Astrocyte (in vitro differentiated cells and primary cell): Measurements from ENCODE around the gene PLA2G4A. TPM values are rescaled to one million over a fixed set of nuclear protein-coding genes. Genes with fewer than 3 reads are reported as not detected.

Experiments
- DNase-seq: peaks from one replicate; pipeline ENCODE4 v3.0.0-alpha.2; 2010; ENCODE audit warnings: low read depth
- FAIRE-seq: peaks from 2 replicates; lab custom pipeline; 2011; peaks lifted over from hg19 to GRCh38; lab: Jason Lieb, UNC
- H2AFZ ChIP-seq: 2 replicates; pipeline ENCODE4 v1.6.0; 2012; ENCODE audit warnings: low read depth, low read length, inconsistent platforms
- H3K27ac ChIP-seq: 2 replicates; pipeline ENCODE4 v1.5.1; 2011; ENCODE audit warnings: low read depth, low read length, inconsistent platforms
- H3K27me3 ChIP-seq: 2 replicates; pipeline ENCODE4 v1.6.0; 2011; ENCODE audit warnings: low read length, inconsistent platforms; ENCODE audit not compliant: insufficient read depth
- H3K36me3 ChIP-seq: 2 replicates; pipeline ENCODE4 v1.5.1; 2011; ENCODE audit warnings: low read length, inconsistent platforms; ENCODE audit not compliant: insufficient read depth
- H3K4me1 ChIP-seq: 2 replicates; pipeline ENCODE4 v1.5.1; 2011; ENCODE audit warnings: low read length, inconsistent platforms; ENCODE audit not compliant: insufficient read depth
- H3K4me2 ChIP-seq: 2 replicates; pipeline ENCODE4 v1.6.0; 2012; ENCODE audit warnings: low read length, inconsistent platforms
- H3K4me3 ChIP-seq: 2 replicates; pipeline ENCODE4 v1.5.1; 2011; ENCODE audit warnings: low read depth, mild to moderate bottlenecking, low read length, inconsistent platforms; ENCODE audit not compliant: insufficient read depth
- H3K79me2 ChIP-seq: 2 replicates; pipeline ENCODE4 v1.6.0; 2012; ENCODE audit warnings: mild to moderate bottlenecking, low read length, inconsistent platforms; ENCODE audit not compliant: insufficient read depth
- H3K9ac ChIP-seq: 2 replicates; pipeline ENCODE4 v1.6.0; 2012; ENCODE audit warnings: mild to moderate bottlenecking, low read length, inconsistent platforms
- H3K9me3 ChIP-seq: 2 replicates; pipeline ENCODE4 v1.5.1; 2012; ENCODE audit warnings: low read depth, mild to moderate bottlenecking, low read length, inconsistent platforms; ENCODE audit not compliant: insufficient read depth
- H4K20me1 ChIP-seq: 2 replicates; pipeline ENCODE4 v1.6.0; 2012; ENCODE audit warnings: low read length, inconsistent platforms; ENCODE audit not compliant: insufficient read depth
- H3K27ac Mint-ChIP-seq: one replicate; pipeline ENCODE4 v1.8.0; 2021; ENCODE audit warnings: mild to moderate bottlenecking, mixed read lengths; ENCODE audit not compliant: unreplicated experiment
- H3K27me3 Mint-ChIP-seq: one replicate; pipeline ENCODE4 v1.8.0; 2021; ENCODE audit warnings: low read depth, mixed read lengths; ENCODE audit not compliant: unreplicated experiment
- H3K36me3 Mint-ChIP-seq: one replicate; pipeline ENCODE4 v1.8.0; 2021; ENCODE audit warnings: low read depth, mixed read lengths; ENCODE audit not compliant: unreplicated experiment
- H3K4me1 Mint-ChIP-seq: one replicate; pipeline ENCODE4 v1.8.0; 2021; ENCODE audit warnings: low read depth, mixed read lengths; ENCODE audit not compliant: unreplicated experiment
- H3K4me3 Mint-ChIP-seq: one replicate; pipeline ENCODE4 v1.8.0; 2021; ENCODE audit warnings: mild to moderate bottlenecking, moderate library complexity, mixed read lengths; ENCODE audit not compliant: unreplicated experiment
- H3K9me3 Mint-ChIP-seq: one replicate; pipeline ENCODE4 v1.8.0; 2021; ENCODE audit warnings: mild to moderate bottlenecking, mixed read lengths; ENCODE audit not compliant: unreplicated experiment
- CTCF ChIP-seq: IDR thresholded peaks from 2 replicates; pipeline ENCODE4 v1.5.1; 2011; ENCODE audit warnings: low read depth, mild to moderate bottlenecking, inconsistent platforms, low read length, moderate library complexity; ENCODE audit not compliant: insufficient read depth
- EZH2 ChIP-seq: IDR thresholded peaks from 2 replicates; pipeline ENCODE4 v1.6.1; 2012; ENCODE audit warnings: mild to moderate bottlenecking, low read length, inconsistent platforms; ENCODE audit not compliant: insufficient read depth
- total RNA-seq: library from RNA; stranded (reverse); gene quantifications from 2 replicates; pipeline ENCODE4 v1.2.1, GENCODE V29; 2021

PLA2G4A gene
- total RNA-seq, 1 donor from 2014 or later, result 1.4 TPM

- Mint-ChIP-seq H3K4me1 (peaks cover 8% of the 10 kb centered on the region), H3K36me3 (no peaks in the 10 kb centered on the region)
- no peak for DNase-seq
Observed at GRCh38 chr1:186843931-186844330, 15.2 kb downstream of the PLA2G4A start.

DNA sequence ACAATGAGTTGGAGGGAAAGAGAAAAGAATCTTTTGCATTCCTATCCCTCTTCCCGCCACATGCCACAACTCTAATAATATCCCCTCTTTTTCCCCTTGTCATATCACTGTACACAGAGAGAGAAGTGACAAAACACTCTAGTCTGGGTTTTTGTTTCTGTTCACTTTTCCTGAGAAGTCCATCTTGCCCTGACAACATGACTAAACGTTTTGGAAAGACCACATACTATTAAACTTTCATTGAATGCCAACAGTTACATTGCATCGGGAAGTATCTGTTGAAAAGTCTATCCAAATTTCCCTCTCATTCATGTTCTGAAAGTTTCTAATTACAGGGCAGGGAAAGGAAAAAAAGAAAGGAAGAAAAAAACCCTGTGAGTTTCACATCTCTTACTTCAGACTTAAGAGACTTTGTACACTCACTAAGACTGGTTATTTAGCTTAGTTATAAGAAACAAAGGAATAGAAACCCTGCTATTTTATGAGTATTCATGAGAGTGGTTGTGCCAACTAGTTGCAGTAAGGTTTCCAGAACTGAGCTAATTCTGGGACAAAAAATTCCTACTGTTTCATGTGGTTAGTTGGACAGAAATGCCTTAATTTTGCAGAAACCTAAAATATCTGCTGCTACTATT, 16.9 kb downstream of the PLA2G4A start:
- H3K27me3 Mint-ChIP-seq, result no peaks in the 10 kb centered on the region
- no peaks in the 10 kb centered on the region for H3K79me2 ChIP-seq
- no peak for FAIRE-seq

More at GRCh38 chr1:186843931-186844330, 15.2 kb downstream of the PLA2G4A start:
- H3K27me3 Mint-ChIP-seq, result no peaks in the 10 kb centered on the region
- TF ChIP-seq CTCF (no peak), EZH2 (no peak)
- H3K9me3 ChIP-seq, result no peaks in the 10 kb centered on the region
- no peaks in the 10 kb centered on the region for H3K4me1 ChIP-seq
- H3K36me3 ChIP-seq, result no peaks in the 10 kb centered on the region
- no peak overlapping the region for H3K4me3 ChIP-seq
- H3K27ac ChIP-seq, result no peak overlapping the region
- H3K27me3 ChIP-seq, result no peaks in the 10 kb centered on the region
- no peak overlapping the region for H3K27ac Mint-ChIP-seq
- H2AFZ ChIP-seq, result no peak overlapping the region
- H3K79me2 ChIP-seq, result no peaks in the 10 kb centered on the region
- FAIRE-seq, result no peak
- H3K4me3 Mint-ChIP-seq, result no peak overlapping the region
- H3K9ac ChIP-seq, result no peak overlapping the region
- H4K20me1 ChIP-seq, result no peaks in the 10 kb centered on the region
- H3K4me2 ChIP-seq, result no peak overlapping the region
- H3K9me3 Mint-ChIP-seq, result no peaks in the 10 kb centered on the region

More for the DNA sequence above, 16.9 kb downstream of the PLA2G4A start:
- Mint-ChIP-seq H3K27ac (no peak overlapping the region), H3K9me3 (no peaks in the 10 kb centered on the region), H3K36me3 (no peaks in the 10 kb centered on the region), H3K4me3 (no peak overlapping the region), H3K4me1 (peaks cover 8% of the 10 kb centered on the region)
- TF ChIP-seq EZH2 (no peak), CTCF (no peak)
- Histone ChIP-seq H2AFZ (no peak overlapping the region), H3K9me3 (no peaks in the 10 kb centered on the region), H4K20me1 (no peaks in the 10 kb centered on the region), H3K4me1 (no peaks in the 10 kb centered on the region), H3K36me3 (no peaks in the 10 kb centered on the region), H3K4me3 (no peak overlapping the region), H3K9ac (no peak overlapping the region), H3K27me3 (no peaks in the 10 kb centered on the region), H3K27ac (no peak overlapping the region), H3K4me2 (peak overlapping the region; percentile 6)
- peak; percentile 49 for DNase-seq
